Subcutaneous adipose tissue (tissue), 4 donors: ENCODE data around the gene MPC1. TPM values are rescaled to one million over a fixed set of nuclear protein-coding genes. Genes with fewer than 3 reads are reported as not detected.

Experiments
- CTCF ChIP-seq: fragments of 450-650 bp; IDR thresholded peaks from one replicate; pipeline ENCODE4 v1.5.1; 2016; ENCODE audit warnings: low read depth, mild to moderate bottlenecking, control low read depth, antibody characterized with exemption, moderate library complexity
- total RNA-seq, 4 donors: library from RNA; depleted of rRNA; stranded (reverse); fragments of >200 nt; gene quantifications; one replicate each; pipeline ENCODE4 v1.1.0, GENCODE V29; 2016

The MPC1 gene
- total RNA-seq, 4 donors from 2014 or later = 59.7 to 118 (median 94.1) TPM

DNA sequence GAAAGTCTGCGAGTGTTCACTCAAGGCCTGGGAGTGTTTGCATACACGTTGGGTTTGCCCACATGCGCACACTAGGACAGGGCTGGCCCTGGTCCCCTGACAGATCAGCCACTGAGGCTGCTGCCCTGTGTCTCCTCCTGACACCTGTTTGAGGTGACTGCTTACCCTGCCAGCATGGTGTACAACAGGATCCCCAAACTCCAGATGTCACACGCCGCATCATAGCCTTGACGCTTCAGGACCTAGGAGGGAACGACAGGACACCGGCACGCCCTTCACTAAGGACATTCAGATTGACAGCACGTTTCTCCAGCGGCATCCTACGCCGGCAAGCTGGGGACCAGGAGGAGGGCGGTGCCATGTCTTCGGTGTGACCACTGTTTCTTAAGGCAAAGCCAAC, 37.0 kb upstream of the MPC1 start:
- TF ChIP-seq CTCF = no peak

GRCh38 chr6:166419286-166419685, 36.5 kb upstream of the MPC1 start:
- TF ChIP-seq CTCF = no peak

- no peak for TF ChIP-seq CTCF
Observed at GRCh38 chr6:166418691-166419143, 36.0 kb upstream of the MPC1 start.

DNA sequence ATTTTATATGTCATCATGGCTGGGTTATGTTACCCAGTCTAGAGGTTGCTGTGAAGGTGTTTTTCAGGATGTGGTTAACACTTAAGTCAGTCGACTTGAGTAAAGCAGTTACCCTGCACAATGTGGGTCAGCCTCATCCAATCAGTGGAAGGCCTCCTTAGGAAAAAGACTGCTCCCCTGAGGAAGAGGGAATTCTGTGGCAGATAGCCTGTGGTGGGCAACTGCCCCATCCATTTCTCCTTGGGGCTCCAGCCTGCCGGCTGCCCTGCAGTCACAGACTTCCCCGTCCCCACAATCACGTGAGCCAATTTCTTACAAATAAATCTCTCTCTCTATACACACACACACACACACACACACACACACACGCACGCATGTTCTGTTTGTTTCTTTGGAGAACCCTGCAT, 34.5 kb upstream of the MPC1 start:
- TF ChIP-seq CTCF = no peak

- no peak for TF ChIP-seq CTCF
Observed at GRCh38 chr6:166415833-166416347, 33.1 kb upstream of the MPC1 start.

DNA sequence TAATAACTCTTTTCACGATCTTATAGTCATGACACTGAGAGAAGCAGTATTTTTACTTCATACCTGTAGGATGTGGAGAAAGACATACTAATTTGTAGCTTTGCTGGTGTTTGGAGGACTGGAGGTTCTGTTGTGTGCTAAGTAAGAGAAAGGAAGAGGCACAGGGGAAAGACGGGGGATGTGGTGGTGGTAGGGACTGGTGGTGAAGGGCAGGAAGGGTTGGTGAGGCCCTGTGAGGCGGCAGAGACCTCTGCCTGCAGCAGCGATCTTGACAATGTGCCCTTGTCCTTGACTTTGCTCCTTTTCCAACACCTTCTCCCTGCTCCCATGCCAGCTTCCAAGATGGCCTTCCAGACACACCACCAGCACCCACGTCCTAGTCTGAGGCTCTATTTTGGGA, 32.6 kb upstream of the MPC1 start:
- no peak for TF ChIP-seq CTCF

- TF ChIP-seq CTCF = no peak
Observed at GRCh38 chr6:166413491-166413951, 30.8 kb upstream of the MPC1 start.
